ENCODE results near the gene GTF3C1.

DNA sequence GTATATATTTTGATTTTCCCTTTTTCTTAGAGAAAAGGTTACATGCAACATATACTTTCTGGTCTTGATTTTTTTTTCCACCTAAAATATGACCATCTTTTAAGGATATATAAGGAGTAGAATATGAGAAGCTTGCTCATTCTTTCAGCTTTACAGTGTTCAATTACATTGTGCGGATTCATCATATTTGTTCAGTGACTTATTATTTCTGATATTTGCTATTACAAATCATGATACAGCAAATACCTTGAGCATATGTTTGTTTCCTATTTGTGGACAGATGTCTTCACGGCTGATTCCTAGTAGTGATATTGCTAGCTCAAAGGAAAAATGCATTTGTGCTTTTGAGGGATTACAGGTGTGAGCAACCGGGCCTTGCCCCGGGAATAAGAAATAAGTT, 18.4 kb upstream of the GTF3C1 start:
- no peak for TF ChIP-seq CTCF (IDR thresholded peaks at IDR 0.05)
- no peak for TF ChIP-seq ZFX (IDR thresholded peaks at IDR 0.05; ENCODE audit: borderline replicate concordance)

Data from 22Rv1 (cell line).